22Rv1 (cell line): Measurements from ENCODE around the gene UNC5CL.

Experiments
- CTCF ChIP-seq: fragments of 450-650 bp; IDR thresholded peaks from 2 replicates; pipeline ENCODE4 v1.5.1; 2017; ENCODE audit warnings: mild to moderate bottlenecking
- ZFX ChIP-seq: fragments of 450-650 bp; IDR thresholded peaks from 2 replicates; pipeline ENCODE4 v1.6.1; 2017; ENCODE audit warnings: antibody characterized with exemption, borderline replicate concordance

DNA sequence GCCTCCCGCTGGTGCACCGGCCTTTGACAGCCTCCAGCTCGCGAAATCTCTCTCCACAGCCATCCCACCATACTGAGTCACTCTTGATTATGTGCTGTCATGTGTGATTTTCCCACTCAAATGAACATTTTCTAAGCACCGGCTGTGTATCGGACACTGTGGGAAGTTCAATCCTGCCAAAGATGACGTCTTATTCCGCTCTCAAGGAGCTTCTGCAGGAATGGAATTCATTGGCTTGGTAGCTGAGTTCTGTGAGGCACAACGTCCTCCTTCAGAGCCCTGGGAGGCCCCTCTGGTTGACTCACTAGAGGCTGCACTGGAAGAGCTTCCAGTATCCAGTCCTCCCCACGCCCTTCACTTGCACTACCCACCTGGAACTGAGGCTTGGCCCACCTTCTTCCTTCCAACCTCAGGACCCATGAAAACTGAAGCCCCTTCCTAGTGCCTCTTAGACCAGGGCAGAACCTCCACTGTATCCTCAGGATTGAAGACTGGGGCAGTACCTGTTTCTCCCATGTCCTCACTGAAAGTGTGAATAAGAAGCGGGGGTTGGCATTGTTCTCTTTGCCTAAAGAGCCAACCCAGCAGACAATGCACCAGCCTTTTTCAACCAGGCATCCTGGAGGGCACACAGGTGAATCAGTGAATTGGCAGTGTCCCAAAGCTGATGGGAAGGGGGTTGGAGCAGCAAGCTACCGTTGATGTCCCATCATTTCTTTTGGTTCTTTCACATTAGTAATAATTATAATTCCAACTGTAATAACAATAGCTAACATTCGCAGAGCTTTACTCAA, 1.7 kb downstream of the UNC5CL start:
- TF ChIP-seq CTCF (no peak), ZFX (no peak)
